Head of caudate nucleus (tissue), 42 donors: ENCODE results near the gene HOXA5.

Experiments
- DNase-seq, 42 donors: peaks; one replicate each; pipeline versions ENCODE4 v3.0.0 to v3.0.0-alpha.2; 2020 to 2021; ENCODE audit warnings: mixed read lengths in 7 of 42
- intact Hi-C: fragments of 100-400 bp; cut with DNase I; formaldehyde crosslinking; loops from one replicate; pipeline ENCODE4 v1.15.0; 2022

The HOXA5 gene

GRCh38 chr7:27131390-27131819 lies 12.1 kb downstream of the HOXA5 start:
- intact Hi-C loops = no loop called here
- no peak for DNase-seq

DNA sequence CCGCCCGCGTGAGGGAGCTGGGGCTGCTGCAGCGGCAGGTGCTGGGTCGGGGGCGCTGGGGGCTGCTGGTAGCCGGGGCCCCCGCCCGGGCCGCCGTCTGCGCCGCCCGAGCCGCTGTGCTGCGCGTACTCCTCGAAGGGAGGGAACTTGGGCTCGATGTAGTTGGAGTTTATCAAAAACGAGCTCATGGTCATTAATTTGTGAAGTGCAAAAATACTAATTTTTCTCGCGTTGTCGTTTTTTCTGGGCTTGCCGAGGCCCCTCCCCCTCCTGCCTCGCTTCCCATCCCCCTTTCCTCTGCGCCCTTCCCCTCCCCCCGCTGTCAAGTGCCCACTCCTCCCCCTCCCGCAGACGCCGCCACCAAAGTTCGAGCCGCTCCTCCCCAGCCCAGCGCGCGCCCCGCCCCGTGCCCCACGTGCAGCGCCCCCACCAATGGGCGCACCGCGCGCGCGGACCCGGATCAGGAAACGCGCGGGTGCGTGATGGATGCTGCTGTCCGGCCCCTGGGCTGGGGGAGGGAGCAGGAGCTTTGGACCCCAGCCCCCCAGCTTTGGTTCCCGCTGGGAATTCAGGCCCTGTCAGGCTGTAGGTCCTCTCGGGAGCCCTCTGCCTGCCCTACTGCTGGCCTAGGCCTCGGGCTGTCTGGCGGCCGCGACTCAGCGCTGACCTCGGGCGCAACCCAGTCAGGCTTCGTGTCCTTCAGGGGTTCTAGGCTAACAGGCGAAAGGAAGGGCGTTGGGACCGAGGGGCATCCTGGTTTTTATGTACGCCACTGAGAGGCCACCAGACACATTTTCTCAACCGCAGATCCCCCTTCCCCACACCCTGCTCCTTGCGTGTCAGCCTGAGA lies 12.7 kb downstream of the HOXA5 start, which contains the start of gene HOXA4:
HOXA4 (minus strand) TSS at position 218 of the 850 bp plus-strand sequence; CDS start at position 194, 24 bp downstream.
- DNase-seq = peak in 23 of 42 donors; percentile 8 to 62 (median 37)
- intact Hi-C loops = no loop called here

DNA sequence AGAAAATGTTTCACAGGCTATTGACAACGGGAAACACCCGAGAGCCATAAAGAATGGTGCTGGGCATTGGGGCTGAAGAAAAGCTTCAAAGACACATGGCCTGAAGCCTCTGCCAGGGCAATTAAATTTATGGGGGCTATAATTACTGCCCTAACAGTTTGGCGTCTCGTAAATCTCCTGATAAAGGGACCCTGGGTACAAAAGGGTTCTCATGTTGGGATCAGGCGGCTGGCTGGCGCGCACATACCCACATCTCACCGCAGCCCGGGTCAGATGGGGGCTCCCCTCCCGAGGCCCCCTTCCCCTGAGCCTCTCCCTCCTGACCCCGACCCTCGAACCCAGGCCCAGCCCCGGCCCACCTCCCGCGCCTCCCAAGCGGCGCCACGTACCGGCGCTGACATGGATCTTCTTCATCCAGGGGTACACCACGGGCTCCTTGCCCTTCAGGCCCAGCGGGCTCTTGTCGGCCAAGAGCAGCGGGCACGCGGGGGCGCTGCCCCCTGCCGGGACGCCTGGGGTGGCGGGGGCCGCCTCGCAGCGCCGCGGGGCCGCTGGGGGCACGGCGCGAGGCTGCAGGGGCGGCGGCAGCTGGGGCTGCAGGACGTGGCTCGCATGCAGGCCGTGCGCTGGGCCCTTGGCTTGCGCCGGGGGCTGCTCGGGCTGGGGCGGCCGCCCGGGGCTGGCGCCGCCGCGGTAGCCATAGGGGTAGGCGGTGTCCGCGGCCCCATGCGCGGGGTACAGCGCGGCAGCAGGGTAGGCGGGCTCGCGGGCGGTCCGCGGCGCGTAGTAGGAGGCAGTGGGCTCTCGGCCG lies 13.5 kb downstream of the HOXA5 start:
- no peak for DNase-seq
- intact Hi-C loops = loop anchor here (10.0 kb wide), 1 partner anchor 275 kb away; no protein-coding TSS in a partner anchor

GRCh38 chr7:27128776-27129728 lies 14.4 kb downstream of the HOXA5 start:
- DNase-seq = no peak
- intact Hi-C loops = loop anchor here (10.0 kb wide), 1 partner anchor 274 kb away; no protein-coding TSS in a partner anchor

GRCh38 chr7:27128034-27128433 lies 15.4 kb downstream of the HOXA5 start:
- DNase-seq = no peak
- intact Hi-C loops = loop anchor here (10.0 kb wide), 1 partner anchor 273 kb away; no protein-coding TSS in a partner anchor

DNA sequence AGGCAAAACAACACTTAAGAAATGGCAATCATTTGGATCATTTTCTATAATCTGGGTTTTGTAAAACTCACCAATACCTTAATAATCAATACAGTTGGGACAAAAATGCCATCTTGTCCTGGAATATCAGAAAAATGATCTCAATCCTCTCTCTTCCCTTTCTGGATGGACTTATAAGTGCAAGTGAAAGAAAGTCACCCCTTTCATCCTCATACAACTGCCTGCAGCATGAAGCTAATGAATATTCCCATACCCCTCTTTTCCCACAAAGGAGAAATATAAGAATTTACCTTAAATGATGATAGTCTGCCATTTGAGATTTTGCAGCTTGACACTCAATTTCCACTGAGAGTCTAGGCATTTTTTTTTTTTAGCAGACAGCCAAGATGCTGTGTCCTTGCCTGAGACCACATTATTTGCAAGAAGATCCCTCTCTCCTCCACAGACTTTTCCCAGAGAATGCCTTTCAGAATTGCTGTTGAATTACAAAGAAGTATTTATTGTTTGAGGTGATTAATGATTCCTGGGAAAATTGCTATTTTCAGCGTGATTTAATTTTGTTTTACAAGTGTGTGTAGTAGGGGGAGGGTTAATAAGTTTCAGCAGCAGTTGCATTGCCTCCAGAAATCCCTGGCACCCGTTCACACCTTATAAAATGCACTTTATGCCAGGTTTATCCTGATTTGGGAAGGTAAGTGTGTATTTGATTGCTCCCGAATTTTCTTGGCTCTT lies 16.7 kb downstream of the HOXA5 start:
- intact Hi-C loops = loop anchor here (10.0 kb wide), 1 partner anchor 272 kb away; no protein-coding TSS in a partner anchor
- DNase-seq = no peak

DNA sequence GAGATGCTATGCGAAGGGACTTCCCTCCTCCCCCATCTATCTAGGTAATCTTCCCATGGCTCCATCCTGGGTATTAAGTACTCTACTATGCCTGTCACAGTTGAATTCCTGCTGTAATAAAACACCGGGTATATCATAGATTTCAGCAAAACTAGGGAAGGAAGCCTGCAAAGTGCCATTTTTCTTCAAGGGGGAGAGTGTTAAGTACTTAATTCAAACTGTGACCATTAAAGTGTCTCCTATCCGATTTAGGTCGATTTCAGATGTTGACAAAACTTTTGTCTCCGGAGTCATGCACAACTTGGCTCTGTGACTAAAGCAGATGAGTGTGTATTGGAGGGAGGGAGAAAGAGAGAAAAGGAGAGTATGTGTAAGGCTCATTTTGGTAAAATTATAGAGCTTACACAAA lies 17.5 kb downstream of the HOXA5 start:
- intact Hi-C loops = loop anchor here (10.0 kb wide), 1 partner anchor 271 kb away; no protein-coding TSS in a partner anchor
- no peak for DNase-seq

GRCh38 chr7:27124902-27125689 lies 18.4 kb downstream of the HOXA5 start:
- intact Hi-C loops = loop anchor here (10.0 kb wide), 1 partner anchor 270 kb away; no protein-coding TSS in a partner anchor

DNA sequence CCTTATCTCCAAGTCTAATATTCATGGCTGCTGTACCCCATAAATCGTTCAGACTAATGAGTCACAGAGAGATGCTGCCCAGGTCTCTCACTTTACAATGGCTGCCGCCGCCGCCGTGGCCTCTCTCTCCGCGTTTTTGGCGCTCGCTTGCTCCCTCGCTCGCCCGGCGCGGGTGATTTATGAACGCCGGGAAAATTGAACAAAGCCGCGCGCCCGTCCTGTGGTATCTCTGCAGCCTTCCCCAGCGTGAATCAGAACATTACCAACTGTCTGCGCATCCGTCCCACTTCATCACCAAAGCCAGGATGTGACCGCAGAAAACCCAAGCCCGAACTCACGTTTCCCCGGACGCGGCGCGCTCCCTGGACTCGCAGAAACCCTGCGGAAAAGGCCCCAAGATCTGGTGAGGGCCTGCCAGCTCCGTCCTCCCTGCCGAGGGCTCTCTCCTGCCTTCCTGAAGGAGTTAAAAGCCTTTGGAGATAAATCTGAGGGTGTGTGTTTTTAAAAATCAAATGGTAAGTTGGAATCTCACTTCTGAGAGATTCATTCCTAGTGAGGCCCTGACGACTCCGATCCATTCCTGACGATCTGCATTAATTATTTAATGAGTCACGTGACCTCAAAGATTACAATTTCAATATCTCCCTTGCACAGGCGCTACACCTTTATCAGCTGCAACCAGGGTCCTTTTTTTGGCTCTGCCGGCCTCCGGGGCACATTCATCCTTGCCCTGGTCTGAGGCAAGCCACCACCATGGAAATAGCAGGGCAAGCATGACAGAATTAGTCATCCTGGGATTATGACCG lies 19.2 kb downstream of the HOXA5 start:
- intact Hi-C loops = loop anchor here (10.0 kb wide), 1 partner anchor 269 kb away; no protein-coding TSS in a partner anchor
- DNase-seq = no peak

More at GRCh38 chr7:27124902-27125689, 18.4 kb downstream of the HOXA5 start:
- no peak for DNase-seq

DNA sequence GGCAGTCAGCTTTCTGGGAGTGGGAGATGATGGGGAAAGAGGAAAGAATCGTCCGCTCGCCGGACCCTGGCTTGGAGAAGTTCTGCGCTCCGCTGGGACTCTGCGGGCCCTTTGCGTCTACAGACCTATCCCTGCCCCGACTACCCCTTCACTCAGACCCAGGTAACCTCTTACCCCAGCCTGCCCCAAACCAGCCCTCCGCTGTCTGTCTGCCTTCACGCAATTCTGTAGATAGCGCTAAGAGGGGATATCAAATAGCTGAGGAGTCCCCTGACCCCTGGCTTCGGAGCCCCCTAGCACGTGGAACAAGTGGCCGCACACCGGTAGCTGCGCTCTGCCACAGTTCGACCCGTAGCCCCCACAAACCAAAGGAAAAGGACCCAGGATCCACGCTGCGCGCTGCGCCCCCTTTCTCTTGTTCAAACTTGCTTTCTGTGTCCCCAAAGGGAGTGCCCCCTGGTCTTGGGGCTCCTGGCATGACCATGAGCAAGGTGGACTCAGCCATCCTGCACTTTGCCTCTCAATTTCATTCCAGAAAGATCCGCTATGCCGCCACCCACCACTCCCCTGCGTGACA lies 19.9 kb downstream of the HOXA5 start:
- intact Hi-C loops = loop anchor here (10.0 kb wide), 1 partner anchor 269 kb away; no protein-coding TSS in a partner anchor
- DNase-seq = no peak

DNA sequence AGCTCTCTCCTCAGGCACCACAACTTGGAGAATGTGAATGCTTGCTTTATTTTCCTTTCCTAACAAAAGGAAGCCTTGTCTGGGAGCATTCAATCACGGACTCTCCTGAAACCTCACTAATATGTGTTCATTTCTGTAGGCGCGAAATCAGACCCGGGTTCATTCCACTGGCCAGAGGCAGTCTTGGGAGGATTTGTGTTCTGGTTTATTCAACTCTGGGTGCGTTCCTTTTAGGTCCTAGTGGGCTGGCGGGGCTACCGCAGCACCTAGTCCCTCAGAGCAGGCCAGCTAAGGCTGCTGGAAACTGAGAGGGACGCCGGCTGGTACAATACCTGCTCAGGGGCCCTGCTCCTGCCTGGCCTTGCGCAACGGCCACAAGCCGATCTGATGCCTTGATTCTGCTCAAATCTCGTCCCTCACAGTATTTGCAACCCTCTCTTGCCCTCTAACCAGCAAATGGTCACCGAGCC lies 20.4 kb downstream of the HOXA5 start:
- intact Hi-C loops = loop anchor here (10.0 kb wide), 1 partner anchor 268 kb away; no protein-coding TSS in a partner anchor

GRCh38 chr7:27122077-27122910 lies 21.2 kb downstream of the HOXA5 start:
- intact Hi-C loops = loop anchor here (10.0 kb wide), 1 partner anchor 267 kb away; no protein-coding TSS in a partner anchor
- DNase-seq = no peak

More for the DNA sequence above, 20.4 kb downstream of the HOXA5 start:
- no peak for DNase-seq

- DNase-seq = no peak
- intact Hi-C loops = loop anchor here (10.0 kb wide), 1 partner anchor 267 kb away; no protein-coding TSS in a partner anchor
Observed at GRCh38 chr7:27121684-27122076, 21.8 kb downstream of the HOXA5 start.

DNA sequence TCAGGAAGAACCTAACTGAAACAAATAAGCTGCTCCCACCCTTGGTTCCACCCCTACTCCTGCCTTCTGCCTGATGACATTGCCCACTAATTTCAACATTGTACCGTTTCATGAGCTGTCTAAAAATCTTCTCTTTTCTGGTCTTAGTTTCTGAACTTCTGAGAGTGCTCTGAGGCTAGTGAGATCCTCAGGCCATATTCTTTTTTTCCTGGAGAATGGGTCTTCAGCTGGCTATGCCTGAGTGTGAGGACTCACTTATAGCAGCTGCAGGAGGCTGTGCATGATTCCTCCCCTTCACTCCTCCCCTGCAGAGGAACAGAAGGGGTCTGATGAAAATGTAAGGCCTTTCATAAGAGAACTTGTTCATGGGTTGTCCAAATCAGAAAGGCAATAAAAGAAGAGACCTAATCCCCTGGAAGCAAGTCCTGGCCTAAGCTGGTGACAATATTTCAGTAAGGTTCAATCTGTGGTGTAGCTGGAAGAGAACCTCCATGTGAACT lies 24.0 kb downstream of the HOXA5 start:
- DNase-seq = no peak
- intact Hi-C loops = no loop called here
